HG02884 (cell line): ENCODE data around the gene OR6B1.

ENCODE experiments used
- ATAC-seq: cut with Tn5 transposase; IDR thresholded peaks from one replicate; pipeline ENCODE4 v1.9.1; 2021; ENCODE audit warnings: mild to moderate bottlenecking, moderate library complexity; ENCODE audit not compliant: unreplicated experiment

OR6B1 gene

DNA sequence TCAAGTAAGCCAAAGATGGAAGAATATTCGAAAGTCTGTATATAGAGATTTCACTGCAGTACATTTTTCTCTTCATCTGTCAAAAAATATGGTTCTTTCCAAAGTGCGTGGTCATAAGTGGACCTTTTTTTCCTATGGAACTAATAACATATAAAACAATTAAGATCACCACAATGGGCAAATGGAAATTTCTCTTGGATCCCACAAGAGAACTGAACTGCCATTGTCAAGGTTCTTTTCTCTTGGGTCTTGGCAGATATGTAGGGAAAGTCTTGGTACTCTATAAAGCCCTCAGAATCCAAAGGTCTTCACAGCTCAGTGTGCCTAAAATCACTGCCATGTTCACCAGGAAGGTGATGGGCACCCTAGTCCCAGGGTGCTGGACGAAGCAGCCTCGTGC lies at the start of gene OR6B1:
TSS of gene OR6B1 (plus strand) at position 301 of the 400 bp plus-strand sequence. CDS start 3,677 bp downstream, outside the sequence.
- no peak for ATAC-seq

DNA sequence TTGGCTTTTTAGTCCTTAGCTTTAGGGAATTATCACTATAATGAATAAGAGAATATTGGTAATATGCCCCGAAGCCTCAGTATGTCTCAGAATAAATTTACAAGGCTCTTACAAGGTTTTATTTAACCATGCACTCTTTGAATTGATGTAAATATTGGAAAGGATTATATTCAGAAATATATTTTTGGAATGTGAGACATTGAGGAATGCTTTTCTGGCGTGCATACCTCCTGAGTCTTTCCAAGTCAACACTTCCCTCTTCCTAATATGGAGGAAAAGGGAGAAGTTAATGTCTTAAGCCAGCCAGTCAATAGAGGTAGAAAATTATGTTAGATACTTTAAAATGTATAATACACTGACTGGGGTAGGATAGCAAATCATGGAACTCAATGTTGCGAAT lies 46.7 kb upstream of the OR6B1 start:
- no peak for ATAC-seq

DNA sequence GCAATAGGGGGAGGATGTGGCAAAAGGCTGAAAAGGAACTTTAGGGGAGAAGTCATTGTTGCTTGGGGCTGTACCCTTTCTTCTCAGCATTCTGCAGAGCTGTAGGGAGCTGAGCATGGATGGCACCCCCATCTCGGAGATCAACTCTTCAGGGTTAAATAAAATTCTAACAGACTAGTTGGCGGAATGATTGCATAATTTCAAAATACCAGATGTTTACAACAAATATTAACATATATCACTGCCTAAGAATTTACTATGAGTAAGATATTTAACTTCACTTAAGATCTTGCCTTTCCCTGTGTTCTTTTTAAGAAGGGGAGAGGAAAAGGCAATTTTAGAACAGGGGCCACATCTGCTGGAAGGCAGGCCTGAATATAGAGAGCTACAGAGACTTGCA lies 46.0 kb upstream of the OR6B1 start:
- ATAC-seq = no peak

DNA sequence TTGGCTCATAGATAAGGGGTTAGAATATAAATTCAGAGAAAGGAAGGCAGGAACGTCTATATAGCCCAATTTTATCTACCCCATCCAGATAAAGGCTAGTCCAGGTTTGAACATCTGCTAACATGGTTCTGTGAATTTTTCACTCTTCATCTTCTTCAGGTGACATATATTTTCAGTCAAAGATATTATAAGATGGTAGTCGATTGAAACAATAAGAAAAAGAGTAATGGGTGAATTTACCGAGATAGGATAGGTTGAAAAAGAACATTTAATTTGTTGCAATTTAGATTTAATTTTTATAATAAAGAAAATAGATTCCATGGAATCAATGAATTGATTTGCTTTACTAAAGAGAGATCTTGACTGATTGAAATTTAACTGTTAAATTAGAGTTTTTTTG lies 45.6 kb upstream of the OR6B1 start, which contains the start of gene OR2F1:
TSS of gene OR2F1 (plus strand) at position 301 of the 400 bp plus-strand sequence. CDS start 5,127 bp downstream, outside the sequence.
- ATAC-seq = no peak

DNA sequence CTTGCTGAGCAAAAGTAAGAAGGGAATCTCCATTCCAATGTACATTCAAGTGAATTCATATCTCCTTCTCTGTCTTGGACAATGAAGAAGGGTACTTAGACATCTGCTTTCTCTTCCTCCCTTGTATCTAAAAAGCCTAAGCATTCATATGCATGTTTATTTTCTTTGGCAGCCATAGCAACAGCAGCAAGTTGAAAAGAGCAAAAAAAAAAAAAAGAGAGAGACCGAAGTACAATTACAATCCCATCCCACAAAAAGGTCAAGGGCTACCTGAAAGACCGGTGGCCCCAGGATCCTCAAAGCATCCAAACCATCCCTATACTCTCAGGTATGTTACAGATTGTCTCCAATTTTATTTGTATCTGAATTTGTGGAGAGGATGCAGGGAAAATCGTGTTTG lies 41.3 kb upstream of the OR6B1 start:
- no peak for ATAC-seq

DNA sequence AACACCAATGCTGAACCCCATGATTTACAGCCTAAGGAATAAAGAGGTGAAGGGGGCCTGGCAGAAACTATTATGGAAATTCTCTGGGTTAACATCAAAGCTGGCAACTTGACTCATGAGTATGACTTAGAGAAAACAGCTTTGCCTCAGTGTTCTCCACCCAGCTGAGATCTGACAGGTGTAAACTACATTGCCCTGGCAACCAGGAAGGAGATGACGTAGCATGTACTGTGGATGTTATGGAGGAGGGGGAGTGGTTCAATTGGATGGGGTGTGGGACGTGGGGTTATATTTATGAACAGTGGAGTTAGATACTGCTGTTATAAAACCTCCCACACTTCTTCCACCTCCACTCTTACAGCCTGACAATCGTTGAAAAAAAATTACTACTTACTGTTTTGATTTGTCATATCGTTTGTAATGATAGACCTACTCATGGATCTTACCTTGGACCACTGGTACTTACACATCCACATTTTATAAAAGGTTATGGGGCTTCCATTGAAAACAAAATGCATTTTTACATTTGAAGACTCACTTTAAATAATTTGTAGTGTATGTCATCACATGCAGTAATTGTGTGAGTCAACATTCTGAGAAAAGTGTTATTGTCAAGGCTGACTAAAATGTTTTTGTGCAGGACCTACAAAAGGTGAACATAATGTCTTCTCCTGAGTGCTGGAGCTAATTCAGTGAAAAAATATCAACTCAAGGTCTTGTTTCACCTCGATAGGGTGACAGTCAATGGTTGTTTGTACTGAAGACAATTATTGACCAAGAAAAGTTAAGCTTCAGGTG lies 39.1 kb upstream of the OR6B1 start:
- ATAC-seq = no peak

DNA sequence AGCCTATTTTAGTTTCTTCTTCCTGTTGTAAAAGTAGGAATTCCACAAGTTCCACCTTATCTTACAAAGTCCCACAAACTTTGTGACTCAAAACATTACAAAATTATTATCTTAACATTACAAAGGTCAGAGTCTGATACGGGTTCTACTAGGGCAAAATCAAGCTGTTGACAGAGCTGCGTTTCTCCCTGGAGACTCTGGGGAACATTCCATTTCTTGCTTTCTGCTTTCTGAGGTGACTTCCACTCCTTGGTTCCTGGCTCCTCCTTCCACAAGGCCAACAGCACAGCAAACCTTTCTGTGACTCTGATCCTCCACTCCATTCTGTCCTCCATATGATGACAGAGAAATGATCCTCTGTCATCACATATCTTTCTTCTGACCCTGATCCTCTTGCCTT lies 34.8 kb upstream of the OR6B1 start:
- no peak for ATAC-seq

DNA sequence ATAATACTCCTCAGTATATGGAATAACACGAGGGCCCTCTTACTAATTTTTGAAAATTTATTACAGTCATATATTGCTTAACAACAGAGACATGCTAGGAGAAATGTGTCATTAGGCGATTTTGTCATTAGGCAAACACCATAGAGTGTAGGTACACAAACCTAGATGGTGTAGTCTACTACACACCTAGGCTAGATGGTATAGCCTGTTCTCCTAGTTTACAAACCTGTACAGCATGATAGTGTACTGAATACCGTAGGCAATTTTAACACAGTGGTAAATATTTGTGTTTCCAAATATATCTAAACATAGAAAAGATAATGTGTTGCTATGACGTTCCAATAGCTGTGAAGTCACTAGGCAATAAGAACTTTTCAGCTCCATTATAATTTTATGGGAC lies 32.7 kb upstream of the OR6B1 start:
- ATAC-seq = no peak

DNA sequence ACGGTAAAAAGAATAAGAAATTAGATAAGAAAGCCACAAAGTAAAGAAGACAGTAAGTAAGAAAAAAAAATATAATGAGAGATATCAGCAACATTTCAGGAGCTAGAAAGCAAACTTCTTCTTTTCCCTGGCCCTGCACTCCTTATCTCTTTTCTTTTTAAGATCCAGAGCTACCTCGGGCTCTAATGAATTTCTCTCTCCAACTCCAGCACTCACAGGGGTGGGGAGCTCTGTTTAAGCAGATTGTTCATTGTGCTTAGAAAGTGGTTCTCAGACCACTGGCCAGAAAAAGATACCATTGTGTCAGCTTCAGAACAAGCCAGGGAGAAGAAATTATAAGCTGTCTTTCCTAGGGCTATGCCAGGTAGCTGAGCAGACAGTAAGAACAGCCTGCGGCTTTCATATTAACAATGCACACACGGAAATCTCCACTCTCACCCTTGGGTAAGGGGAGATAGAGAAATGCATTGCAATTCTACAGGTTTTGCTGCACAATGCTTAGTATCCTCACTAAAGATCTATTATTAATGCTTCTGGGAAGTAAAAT lies 26.2 kb upstream of the OR6B1 start:
- no peak for ATAC-seq

DNA sequence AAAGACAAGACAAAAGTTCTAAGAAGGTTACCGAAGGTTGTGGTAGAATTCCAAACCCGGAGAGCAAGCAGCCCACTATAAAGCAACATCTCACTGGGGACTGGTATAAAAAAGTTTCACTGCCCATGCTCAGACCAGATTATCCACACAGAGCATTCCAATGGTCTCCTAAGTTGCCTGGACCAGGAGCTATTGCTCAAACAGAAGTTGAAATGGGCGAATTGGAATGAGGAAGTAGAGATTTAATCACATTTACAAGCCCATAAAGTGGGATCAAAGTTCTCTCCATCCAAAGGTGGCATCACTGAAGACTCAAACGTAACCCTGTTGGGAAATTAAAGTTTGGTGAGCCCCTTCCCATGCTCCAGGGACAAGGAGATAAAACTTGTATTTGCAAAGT lies 25.7 kb upstream of the OR6B1 start:
- no peak for ATAC-seq

DNA sequence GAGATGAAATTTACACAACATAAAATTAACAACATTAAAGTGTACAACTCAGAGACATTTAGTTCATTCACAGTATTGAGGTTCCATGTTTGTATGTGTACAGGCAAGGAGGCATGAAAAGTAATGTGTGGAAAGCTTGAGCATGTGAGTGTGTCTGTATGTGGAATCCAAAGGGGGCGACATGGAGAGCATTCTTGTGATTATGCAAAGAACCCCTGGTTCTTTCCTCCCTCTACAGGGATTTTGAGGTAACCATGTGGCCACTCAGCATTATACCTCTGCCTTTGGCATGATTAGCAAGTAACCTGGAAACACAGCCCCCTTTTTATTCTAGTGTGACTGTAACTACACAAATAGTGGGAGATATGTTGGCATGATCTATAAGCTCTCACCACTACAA lies 24.5 kb upstream of the OR6B1 start:
- ATAC-seq = no peak

DNA sequence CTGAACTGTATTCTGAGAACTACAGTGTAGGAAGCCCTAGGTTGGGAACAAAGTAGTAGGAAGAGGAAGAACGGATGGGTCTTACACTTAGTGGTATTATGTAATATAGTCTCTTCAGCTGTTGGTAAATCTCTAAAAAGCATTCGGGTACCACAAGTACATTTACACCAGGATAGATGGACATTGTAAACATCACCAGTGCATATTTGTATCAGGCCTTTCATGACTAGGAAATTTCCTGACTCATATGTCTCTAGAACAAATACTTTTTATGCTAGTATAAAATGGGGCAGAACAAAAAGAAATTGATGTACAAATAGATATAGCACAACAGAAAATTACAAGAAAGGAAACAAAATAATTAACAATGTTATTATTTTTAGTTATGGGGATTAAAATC lies 21.5 kb upstream of the OR6B1 start:
- ATAC-seq = no peak

DNA sequence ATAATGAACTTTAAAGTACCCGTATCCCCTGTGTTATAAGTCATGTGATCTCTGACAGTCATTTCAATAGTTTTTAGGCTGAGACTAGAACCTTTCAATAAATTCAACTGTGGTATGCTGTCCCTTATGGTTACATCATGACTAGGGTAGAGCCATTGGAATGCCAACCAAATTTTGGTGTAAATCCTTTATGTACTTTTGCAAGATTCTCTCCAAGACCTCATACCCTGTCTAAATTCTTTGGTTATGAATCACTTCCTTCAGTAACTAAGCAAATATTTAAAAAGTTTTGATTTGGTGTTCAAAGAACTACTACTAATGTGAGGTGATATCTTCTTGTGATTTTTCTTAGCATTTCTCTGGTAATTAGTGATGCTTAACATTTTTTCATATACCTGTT lies 20.8 kb upstream of the OR6B1 start:
- ATAC-seq = no peak

DNA sequence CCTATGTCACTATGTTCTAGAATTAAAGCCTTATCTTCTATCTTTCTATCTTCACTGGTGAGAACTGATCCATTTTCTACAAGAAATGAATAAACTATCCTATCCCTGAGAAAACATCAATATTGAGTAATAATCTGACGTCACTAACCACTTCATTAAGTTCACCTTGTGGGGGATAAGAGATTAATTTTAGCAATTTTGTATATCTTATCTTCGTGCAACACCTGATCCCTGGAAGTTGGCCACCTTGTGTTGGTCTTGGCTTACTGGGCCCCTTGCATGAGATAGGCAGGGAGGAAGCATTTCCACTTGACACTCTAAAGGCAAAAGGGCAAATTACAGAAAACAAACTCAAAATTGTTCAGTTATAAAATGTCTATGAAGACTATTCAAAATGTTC lies 20.1 kb upstream of the OR6B1 start:
- no peak for ATAC-seq

DNA sequence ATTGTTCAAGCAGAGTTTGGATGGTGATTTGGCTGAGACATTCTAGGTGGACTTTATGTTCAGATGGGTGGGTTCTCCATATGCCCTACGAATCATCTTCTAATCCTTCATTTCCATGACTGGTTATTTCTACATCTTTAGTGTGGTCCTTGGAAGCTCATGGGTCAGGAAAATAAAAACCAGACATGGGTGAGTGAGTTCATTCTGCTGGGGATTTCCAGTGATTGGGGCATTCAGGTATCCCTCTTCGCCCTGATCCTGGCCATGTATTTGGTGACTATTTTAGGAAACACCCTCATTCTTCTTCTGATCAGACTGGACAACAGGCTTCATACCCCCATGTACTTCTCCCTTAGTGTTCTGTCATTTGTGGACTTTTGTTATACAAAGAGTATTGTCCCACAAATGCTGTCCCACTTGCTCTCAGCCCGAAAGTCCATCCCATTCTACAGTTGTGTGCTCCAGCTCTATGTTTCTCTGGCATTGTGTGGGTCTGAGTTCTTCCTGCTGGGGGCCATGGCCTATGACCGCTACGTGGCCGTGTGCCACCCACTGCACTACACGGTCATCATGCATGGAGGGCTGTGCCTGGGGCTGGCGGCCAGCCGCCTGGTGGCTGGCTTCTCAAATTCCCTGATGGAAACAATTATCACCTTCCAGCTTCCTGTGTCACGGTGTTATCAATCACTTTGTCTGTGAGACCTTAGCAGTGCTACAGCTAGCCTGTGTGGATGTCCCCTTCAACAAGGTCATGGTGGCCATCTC lies 19.2 kb upstream of the OR6B1 start:
- ATAC-seq = no peak

DNA sequence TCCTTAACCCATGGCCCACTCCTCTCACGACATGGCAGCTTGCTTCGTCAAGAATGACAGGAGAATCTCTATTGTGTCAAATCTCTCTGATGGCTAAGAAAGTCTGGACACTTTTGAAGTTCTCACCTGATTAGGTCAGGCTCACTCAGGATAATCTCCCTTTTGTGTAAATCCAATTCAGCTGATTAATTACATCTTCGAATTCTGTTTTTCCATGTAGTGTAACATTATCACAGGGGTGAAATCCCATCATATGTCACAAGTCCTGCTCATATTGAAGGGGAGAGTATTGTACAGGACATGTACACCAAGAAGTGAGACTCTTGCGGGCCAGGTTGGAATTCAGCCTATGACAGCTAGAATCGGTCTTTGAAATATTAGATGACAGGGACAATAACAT lies 16.2 kb upstream of the OR6B1 start:
- no peak for ATAC-seq

DNA sequence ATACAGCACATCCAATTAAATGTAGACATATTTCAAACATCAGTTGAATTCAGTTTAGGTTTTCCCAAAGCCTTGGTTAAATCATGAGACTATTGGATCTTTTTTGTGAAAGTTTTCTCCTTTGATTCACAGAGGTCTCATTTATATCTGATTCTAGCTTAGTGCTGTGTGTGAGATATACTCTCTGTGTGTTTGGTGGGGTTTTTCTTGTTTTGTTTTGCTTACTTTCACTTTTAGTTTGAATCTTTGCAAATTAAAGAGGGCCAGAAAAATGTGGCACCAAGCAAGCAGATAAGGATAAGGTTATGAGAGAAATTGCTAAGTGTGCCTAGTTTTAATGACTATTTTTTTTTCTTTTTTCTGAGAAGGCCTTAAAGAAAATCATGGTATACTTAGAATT lies 12.6 kb upstream of the OR6B1 start:
- ATAC-seq = no peak

DNA sequence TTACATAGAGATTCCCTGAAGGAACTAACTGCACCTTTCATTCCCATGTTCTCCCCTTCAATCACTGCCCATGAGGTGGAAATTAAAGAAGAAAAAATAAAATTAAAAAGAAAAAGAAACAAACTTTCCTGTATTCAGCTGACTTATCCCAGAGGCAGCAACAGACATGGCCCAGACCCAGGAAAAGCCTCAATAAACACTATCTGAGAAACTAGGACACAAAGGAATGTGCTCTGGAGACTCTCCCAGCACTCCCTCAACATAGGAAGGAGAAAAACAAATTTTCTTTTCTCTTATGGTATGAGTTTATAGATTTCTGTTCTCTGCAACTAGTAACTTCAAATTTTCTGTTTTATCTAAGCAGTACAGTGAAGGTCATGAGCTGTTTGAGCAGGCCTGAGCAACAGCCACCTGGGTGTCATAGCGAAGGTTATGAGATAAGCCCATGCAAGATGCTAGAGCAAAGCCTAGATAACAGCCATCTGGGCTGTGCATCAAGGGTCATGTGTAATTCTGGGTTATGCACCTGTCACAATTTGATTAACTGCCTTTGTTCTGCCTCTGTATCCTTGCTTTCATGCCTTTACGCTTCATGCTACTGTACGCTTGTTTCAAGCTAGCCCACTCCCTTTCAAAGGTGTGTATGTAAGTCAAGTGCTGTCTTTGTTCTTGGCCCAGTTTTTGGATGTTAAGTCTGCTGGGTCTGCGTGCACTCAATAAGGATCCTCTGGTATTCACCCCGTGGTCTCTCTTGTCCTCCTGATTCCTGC lies 11.0 kb upstream of the OR6B1 start:
- ATAC-seq = no peak

DNA sequence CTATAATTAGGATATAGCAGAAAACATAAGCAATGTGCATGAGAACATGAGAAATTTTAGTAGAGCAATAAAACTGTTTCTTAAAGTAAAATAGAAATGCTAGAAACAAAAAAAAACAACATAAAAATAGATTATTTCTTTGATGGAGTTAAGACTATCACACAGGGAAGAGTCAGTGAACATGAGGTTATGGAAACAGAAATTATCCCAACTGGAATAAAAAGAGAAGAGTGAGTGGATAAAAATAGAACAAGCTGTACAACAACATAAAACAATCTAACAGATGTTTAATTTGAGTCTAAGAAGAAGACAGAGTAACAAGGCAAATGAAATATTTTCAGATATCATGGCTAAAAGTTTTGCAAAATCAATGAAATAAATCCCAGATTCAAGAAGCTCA lies 7.5 kb upstream of the OR6B1 start:
- ATAC-seq = no peak

DNA sequence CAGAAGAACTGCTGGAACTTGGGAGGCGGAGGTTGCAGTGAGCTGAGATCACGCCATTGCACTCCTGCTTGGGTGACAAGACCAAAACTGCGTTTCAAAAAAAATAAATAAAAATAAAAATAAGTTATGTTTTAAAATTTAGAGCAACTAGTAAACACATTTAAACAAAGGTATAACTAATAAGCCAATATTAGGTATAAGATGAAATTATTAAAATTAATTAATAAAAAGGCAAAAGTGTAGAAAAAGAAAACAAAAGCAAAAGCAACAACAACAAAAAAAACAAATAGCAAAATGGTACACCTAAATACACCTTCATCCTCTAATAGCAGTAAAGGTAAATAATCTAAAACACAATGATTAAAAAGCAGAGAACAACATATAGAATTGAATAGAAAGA lies 6.2 kb upstream of the OR6B1 start:
- no peak for ATAC-seq

DNA sequence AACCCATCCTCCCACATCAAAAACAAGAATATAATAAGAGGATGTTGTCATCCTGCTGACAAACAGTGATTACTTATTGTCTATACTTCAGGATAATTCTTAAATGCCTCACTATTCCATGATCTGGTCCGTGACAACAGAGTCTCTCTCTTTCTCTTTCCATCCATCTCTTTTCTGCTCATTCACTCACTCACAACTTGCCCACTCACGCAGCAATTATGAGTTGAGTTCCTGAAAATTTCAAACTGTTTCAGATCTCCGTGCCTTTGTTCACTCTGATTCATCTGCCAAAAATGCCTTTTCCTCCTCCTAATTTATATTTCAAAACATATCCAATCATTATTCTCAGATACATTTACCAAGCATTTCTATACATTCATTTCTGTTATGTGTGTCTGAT lies 1.4 kb downstream of the OR6B1 start:
- ATAC-seq = no peak
